Measurements from ENCODE around the gene PGGHG.
"Not testable (repeated sequence)": the region's sequence is repeated elsewhere in the genome, so short reads cannot be mapped to it uniquely, and the experiment has no call there.

PGGHG gene

DNA sequence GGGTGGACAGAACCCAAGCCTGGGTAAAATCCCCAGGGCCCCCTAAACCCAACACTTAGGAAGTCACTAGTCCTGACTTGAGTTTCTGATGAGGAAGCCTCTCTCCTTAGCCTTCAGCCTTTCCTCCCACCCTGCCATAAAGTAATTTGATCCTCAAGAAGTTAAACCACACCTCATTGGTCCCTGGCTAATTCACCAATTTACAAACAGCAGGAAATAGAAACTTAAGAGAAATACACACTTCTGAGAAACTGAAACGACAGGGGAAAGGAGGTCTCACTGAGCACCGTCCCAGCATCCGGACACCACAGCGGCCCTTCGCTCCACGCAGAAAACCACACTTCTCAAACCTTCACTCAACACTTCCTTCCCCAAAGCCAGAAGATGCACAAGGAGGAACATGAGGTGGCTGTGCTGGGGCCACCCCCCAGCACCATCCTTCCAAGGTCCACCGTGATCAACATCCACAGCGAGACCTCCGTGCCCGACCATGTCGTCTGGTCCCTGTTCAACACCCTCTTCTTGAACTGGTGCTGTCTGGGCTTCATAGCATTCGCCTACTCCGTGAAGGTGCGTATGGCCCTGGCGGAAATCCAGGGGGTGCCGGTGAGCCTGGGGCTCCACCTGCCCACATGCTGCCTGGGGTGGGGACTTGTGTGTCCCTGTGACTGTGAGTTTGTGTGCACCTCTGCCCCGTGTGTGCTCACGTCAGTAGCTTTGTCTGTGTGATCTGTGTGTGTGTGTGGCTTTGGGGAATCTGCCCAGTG is 25.0 kb downstream of the PGGHG start, which contains the start of gene IFITM1:
Gene IFITM1, plus strand, starts transcription at position 254 of the 767 bp plus-strand sequence. Its CDS starts 131 bp downstream, at position 385.
- DNase-seq: peak; percentile 85

GRCh38 chr11:314554-314875 is 25.6 kb downstream of the PGGHG start:
- not testable (repeated sequence) for DNase-seq

GRCh38 chr11:315051-315481 is 26.1 kb downstream of the PGGHG start:
- no peak for DNase-seq

DNA sequence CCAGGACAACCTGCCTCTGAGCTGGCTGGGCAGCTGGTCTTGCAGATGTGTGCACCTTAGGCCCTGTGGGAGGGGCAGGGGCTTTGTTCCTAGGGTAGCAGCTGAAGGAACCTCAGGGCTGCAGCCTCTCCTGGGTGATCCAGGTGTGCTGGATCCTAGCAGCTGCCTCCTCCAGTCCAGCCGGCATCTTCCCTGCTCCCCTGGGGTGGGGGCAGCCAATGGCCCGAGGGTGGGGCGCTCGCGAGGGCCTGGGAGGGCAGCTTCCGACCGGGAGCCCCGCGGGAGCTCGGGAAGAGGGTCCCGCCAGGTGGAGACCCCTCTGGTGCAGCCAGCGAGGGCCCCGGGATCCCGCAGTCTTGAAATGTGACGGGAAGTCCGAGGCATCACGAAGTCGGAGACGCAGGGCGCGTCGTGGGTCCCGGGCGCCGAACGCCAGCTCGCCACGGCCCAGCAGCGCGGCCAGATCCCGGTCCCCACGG is 26.6 kb downstream of the PGGHG start:
- no peak for DNase-seq

GRCh38 chr11:316031-316701 is 27.2 kb downstream of the PGGHG start:
- peak; percentile 78 for DNase-seq

DNA sequence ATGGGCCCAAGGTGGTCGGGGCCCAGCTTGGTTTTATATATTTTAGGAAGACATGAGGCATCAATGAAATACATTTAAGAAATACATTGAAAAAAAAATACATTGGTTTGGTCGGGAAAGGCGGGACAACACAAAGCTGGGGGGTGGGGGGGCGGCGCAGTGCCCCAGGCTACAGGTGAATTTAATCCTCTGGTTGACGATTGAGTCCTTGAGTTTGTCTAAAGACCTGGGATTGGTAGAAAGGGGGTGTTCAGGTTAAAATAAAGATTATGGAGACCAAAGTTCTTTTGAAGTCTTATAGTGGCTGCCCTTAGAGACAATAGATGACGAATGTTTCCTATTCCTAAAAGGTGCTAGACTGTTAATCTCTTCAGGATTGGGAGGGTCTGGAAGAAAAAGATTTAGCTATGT is 28.0 kb downstream of the PGGHG start:
- no peak for DNase-seq

GRCh38 chr11:317668-318404 is 28.9 kb downstream of the PGGHG start:
- peak; percentile 71 for DNase-seq

DNA sequence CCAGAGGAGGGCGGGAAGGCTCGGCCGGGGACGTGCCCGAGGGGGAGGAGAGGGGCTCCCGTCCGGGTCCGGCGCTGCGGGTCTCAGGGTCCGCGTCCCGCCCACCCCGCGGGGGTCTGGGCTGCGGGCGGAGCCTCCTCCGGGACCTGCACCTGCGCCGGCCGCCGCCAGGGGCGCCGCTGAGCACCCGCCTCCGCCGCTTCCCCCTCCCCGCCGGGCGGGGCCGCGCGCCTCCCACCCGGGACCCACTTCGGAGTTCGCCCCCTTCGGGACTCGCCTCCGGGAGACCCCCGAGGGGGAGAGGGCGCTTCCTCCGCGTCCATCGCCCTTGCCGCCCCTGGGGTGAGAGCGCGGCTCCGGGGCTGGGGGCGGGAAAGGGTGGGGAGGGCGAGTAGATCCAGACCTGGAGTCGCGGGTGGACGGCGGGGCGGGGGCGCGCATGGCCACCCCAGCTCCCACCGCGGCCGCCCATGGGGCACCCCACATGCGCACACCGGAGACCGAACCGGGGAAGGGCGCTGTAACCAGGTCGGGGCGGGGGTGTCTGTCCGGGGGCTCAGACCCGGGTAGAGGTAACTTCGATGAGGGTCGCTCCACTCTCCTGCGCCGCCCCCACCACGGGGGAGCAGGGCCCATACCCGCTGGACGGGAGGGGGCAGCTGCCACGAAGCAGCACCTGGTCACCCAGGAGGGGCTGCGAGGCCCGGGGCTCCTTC is 29.6 kb downstream of the PGGHG start:
- DNase-seq: not testable (repeated sequence)

DNA sequence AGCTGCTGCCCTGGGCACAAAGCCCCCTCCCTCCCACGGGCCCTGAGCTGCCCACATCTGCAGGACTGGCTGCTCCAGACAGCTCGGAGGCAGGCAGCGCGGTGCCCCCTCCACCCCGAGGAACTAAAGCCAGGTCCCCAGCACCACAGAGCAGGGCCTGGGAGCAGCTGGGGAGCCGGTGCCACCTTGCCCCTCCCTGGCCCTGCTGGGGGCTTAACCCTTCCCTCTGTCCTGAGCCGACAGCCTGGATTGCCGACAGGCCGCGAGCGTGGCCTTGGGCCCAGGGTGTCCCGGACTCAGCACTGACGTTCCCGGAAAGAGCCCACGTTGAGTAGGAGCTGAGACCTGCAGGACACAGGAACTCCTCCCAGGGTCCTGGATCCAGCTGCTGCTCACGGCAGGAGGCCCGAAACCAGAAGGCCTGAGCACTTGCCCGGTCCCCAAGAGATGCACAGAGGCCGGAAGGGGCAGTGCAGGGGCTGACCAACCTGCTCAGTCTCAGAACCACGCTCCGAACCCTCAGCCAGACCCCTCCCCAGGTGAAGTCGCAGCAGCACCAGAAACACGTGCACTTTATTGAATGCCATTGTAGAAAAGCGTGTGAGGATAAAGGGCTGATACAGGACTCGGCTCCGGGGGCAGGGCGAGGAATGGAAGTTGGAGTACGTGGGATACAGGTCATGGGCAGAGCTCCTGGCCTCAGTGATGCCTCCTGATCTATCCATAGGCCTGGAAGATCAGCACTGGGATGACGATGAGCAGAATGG is 30.4 kb downstream of the PGGHG start:
- peak; percentile 81 for DNase-seq

DNA sequence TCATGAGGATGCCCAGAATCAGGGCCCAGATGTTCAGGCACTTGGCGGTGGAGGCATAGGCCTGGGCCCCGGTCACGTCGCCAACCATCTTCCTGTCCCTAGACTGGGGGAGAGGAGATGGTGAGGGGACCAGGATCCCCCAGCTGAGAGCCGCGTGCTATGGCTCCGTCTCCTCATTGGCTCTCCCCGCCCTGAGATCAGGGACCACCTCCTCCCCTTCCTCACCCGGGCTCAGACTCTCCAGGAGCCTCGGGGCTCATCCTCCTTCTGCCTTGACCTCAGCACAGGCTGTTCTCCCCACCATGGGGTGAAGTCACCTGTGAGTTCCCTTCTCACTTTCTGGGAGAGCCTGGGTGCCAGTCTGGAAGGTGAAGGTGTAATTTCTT is 31.0 kb downstream of the PGGHG start:
- peak; percentile 71 for DNase-seq

- no peak for DNase-seq
Observed at GRCh38 chr11:324156-324555, 35.2 kb downstream of the PGGHG start.

DNA sequence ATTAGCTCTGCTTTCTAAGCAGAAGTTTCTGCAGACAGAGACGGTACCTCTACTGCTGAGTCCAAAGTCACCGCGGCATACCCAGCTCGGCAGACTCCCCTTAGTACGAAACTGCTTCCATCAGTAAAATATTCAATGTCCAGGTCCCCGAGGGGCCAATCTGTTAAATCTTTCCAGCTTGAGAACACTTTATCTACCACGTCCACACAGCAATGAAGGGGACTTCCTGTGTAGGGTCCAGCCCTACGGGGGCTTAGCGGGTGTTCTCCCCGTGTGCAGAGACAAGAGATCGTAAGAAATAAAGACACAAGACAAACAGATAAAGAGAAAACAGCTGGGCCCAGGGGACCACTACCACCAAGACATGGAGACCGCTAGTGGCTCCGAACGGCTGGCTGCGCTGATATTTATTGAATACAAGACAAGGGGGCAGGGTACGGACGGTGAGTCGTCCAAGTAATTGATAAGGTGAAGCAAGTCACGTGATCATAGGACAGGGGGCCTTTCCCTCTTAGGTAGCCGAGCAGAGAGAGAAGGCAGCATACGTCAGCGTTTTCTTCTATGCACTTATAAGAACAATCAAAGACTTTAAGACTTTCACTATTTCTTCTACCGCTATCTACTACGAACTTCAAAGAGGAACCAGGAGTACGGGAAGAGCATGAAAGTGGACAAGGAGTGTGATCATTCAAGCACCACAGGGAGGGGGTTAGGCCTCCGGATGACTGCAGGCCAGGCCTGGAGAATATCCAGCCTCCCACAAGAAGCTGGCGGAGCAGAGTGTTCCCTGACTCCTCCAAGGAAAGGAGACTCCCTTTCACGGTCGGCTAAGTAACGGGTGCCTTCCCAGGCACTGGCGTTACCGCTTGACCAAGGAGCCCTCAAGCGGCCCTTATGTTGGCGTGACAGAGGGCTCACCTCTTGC is 35.9 kb downstream of the PGGHG start:
- DNase-seq: not testable (repeated sequence)

DNA sequence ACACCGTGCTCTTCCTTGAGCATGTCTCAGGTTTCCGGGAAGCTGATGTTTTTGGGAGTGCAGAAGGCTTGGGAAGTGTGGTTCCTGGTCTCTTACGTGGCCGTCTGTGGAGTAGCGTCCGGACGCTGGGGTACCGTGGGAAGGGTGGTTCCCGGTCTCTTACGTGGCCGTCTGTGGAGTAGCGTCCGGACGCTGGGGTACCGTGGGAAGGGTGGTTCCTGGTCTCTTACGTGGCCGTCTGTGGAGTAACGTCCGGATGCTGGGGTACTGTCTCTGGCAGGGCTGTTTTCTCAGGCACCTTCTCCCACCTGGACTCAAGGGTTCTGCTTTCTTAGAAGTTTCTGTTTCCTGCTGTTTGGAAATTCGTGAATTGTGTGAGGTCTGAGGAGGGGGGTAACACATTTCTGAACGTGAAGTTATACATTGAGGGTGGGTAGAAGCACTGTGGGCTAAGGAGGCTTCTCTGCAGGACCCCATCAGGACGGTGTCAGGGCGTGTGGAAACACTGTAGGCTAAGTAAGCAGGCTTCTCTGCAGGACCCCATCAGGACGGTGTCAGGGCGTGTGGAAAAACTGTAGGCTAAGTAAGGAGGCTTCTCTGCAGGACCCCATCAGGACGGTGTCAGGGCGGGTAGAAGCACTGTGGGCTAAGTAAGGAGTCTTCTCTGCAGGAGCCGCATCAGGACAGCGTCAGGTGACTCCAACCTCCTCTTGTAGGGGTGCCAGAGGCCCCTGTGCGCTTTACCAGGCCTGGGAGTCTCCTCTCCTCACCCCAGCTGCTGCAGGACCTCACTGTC is 37.1 kb downstream of the PGGHG start:
- DNase-seq: no peak

- DNase-seq: no peak
Observed at GRCh38 chr11:326592-326841, 37.6 kb downstream of the PGGHG start.

DNA sequence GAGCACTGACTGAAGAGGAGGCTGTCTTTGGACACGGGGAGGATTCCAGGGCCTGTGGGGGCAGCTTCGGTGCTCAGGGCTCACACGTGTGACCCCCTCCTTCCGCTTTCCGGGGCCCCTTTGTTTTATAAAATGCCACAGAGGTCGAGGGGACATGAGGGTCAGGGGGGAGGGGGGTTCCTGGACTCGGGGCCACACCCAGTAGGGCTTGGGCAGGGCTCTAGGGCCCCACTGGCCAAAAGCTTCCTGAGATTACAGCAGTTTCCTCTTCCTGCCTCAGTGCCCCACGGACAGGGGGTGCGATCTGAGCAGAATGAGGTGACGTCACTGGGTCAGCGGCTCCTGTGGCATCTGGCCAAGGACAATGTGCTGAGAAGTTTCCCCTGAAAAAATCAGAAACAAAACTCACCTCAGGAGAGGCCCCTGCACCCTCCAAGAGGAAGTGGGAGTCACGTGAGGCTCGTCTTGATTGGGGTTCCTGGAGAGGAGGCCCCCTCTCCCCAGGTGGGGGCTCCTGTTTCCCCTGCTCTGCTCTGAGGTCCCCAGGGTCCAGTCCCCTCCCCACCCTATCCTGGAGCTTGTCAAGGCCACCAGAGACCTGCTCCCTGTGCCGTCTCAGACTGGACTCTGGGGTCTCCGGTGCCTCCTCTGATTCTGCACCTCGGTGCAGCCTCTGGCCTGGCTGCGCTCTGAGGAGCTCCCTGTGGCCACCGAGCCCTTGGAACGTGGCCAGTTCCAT is 38.1 kb downstream of the PGGHG start:
- peak; percentile 85 for DNase-seq

- no peak for DNase-seq
Observed at GRCh38 chr11:327581-327923, 38.6 kb downstream of the PGGHG start.

- no peak for DNase-seq
Observed at GRCh38 chr11:328012-328411, 39.1 kb downstream of the PGGHG start.

DNA sequence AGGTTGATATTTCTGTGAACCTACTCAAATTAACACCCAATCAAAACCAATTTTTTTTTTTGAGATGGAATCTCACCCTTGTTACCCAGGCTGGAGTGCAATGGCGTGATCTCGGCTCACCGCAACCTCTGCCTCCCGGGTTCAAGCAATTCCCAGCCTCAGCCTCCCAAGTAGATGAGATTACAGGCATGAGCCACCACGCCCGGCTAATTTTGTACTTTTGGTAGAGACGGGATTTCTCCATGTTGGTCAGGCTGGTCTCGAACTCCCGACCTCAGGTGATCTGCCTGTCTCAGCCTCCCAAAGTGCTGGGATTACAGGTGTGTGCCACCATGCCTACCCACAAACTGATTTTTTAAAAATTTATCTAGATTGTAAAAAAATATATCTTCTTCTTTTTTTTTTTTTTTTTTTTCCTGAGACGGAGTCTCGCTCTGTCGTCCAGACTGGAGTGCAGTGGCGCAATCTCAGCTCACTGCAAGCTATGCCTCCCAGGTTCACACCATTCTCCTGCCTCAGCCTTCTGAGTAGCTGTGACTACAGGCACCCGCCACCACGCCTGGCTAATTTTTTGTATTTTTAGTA is 39.7 kb downstream of the PGGHG start:
- not testable (repeated sequence) for DNase-seq

- no peak for DNase-seq
Observed at GRCh38 chr11:329886-330253, 40.9 kb downstream of the PGGHG start.

- DNase-seq: no peak
Observed at GRCh38 chr11:330307-330693, 41.4 kb downstream of the PGGHG start.

All from activated CD8-positive, alpha-beta memory T cell treated with anti-CD3 and anti-CD28 coated beads for 24 hours (primary cell).